Ascending aorta (tissue), 2 donors: ENCODE measurements around the gene NCOA1. TPM values are rescaled to one million over a fixed set of nuclear protein-coding genes. Genes with fewer than 3 reads are reported as not detected.
A peak's percentile ranks its signal among the peaks of the same experiment; 100 is the strongest.

ENCODE experiments used
- DNase-seq, 2 donors: peaks; one replicate each; pipeline ENCODE4 v3.0.0-alpha.2; 2019; ENCODE audit warnings: low spot score in 2 of 2
- H3K27ac ChIP-seq, 2 donors: fragments of 200-600 bp; sonication (generic); one replicate each; pipeline ENCODE4 v1.5.1; 2016 to 2017; ENCODE audit warnings: mild to moderate bottlenecking in 1 of 2
- H3K27me3 ChIP-seq: fragments of 200-600 bp; sonication (generic); one replicate; pipeline ENCODE4 v1.5.1; 2017
- H3K36me3 ChIP-seq, 2 donors: fragments of 200-600 bp; sonication (generic); one replicate each; pipeline ENCODE4 v1.5.1; 2016
- H3K4me1 ChIP-seq, 2 donors: fragments of 200-600 bp; sonication (generic); one replicate each; pipeline ENCODE4 v1.5.1; 2016 to 2017; ENCODE audit warnings: mild to moderate bottlenecking in 1 of 2
- H3K4me3 ChIP-seq, 2 donors: fragments of 200-600 bp; sonication (generic); one replicate each; pipeline ENCODE4 v1.5.1; 2016 to 2017; ENCODE audit warnings: mild to moderate bottlenecking in 1 of 2
- H3K9me3 ChIP-seq, 2 donors: fragments of 200-600 bp; sonication (generic); one replicate each; pipeline ENCODE4 v1.5.1; 2016
- CTCF ChIP-seq, 3 experiments: fragments of 200-600 bp in 2 of 3; fragments of 450-650 bp in 1 of 3; sonication (generic) in 2 of 3; IDR thresholded peaks; one replicate each; pipeline ENCODE4 v1.5.1; 2016 to 2019; ENCODE audit warnings: antibody characterized with exemption in 3 of 3, mild to moderate bottlenecking in 1 of 3, moderate library complexity in 1 of 3
- intact Hi-C: fragments of 100-400 bp; cut with DNase I; formaldehyde crosslinking; loops from one replicate; pipeline ENCODE4 v1.15.1; 2023
- total RNA-seq: library from RNA; depleted of rRNA; stranded (reverse); fragments of >200 nt; gene quantifications from one replicate; pipeline ENCODE4 v1.1.0, GENCODE V29; 2016

NCOA1 gene
- total RNA-seq, 1 donor from 2014 or later, result 19.3 TPM

GRCh38 chr2:24492421-24493279 is 1.6 kb downstream of the NCOA1 start:
- peaks cover 0 to 9% of the 10 kb centered on the region in 2 donors for H3K4me1 ChIP-seq
- no peaks in the 10 kb centered on the region for H3K27me3 ChIP-seq
- no peak for DNase-seq
- no peaks in the 10 kb centered on the region for H3K9me3 ChIP-seq
- H3K36me3 ChIP-seq, result no peaks in the 10 kb centered on the region
- peak overlapping the region; percentile 90 to 93 for H3K4me3 ChIP-seq
- intact Hi-C loops, result loop anchor here (5.0 kb wide), 2 partner anchors 230 to 480 kb away; partner anchors contain the start of gene DNAJC27
- peak overlapping the region; percentile 76 to 96 for H3K27ac ChIP-seq
- no peak for TF ChIP-seq CTCF (IDR thresholded peaks at IDR 0.05)

GRCh38 chr2:24493713-24494112 is 2.7 kb downstream of the NCOA1 start:
- H3K36me3 ChIP-seq, result no peaks in the 10 kb centered on the region
- no peaks in the 10 kb centered on the region for H3K27me3 ChIP-seq
- H3K27ac ChIP-seq, result no peak overlapping the region
- peaks cover 0 to 9% of the 10 kb centered on the region in 2 donors for H3K4me1 ChIP-seq
- H3K9me3 ChIP-seq, result no peaks in the 10 kb centered on the region
- H3K4me3 ChIP-seq, result peak overlapping the region; percentile 90 to 93
- no peak for TF ChIP-seq CTCF (IDR thresholded peaks at IDR 0.05)
- intact Hi-C loops, result loop anchor here (5.0 kb wide), 2 partner anchors 229 to 479 kb away; partner anchors contain the start of gene DNAJC27
- DNase-seq, result no peak

GRCh38 chr2:24494410-24494809 is 3.4 kb downstream of the NCOA1 start:
- Histone ChIP-seq H3K9me3 (no peaks in the 10 kb centered on the region), H3K27me3 (no peaks in the 10 kb centered on the region), H3K36me3 (no peaks in the 10 kb centered on the region), H3K4me1 (peaks cover 0 to 9% of the 10 kb centered on the region in 2 donors), H3K27ac (no peak overlapping the region), H3K4me3 (no peak overlapping the region)
- TF ChIP-seq CTCF (IDR thresholded peaks at IDR 0.05), result no peak
- intact Hi-C loops, result loop anchor here (5.0 kb wide), 2 partner anchors 228 to 478 kb away; partner anchors contain the start of gene DNAJC27
- DNase-seq, result no peak

DNA sequence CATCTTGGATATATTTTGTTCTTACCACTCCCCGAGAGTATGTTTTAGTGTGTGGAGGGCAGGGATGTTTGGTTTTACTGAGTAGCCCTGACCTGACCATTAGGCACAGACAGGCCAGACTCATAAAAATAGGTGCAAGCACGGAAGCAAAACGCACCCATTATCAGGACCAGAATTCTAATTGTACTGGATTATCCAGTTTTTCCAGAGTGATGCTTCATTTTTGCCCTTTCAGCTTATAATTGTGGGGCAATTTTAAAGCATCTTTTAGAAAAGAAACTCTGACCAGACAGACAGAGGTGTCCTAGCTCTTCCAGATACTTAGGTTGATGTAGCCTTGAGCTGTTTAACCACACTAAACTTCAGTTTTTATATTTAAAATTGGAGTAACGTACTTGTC is 4.4 kb downstream of the NCOA1 start:
- no peaks in the 10 kb centered on the region for H3K36me3 ChIP-seq
- H3K4me1 ChIP-seq, result peaks cover 0 to 6% of the 10 kb centered on the region in 2 donors
- no peak for DNase-seq
- intact Hi-C loops, result no loop called here
- H3K27me3 ChIP-seq, result no peaks in the 10 kb centered on the region
- no peaks in the 10 kb centered on the region for H3K9me3 ChIP-seq
- H3K27ac ChIP-seq, result no peak overlapping the region
- no peak for TF ChIP-seq CTCF (IDR thresholded peaks at IDR 0.05)
- no peak overlapping the region for H3K4me3 ChIP-seq

DNA sequence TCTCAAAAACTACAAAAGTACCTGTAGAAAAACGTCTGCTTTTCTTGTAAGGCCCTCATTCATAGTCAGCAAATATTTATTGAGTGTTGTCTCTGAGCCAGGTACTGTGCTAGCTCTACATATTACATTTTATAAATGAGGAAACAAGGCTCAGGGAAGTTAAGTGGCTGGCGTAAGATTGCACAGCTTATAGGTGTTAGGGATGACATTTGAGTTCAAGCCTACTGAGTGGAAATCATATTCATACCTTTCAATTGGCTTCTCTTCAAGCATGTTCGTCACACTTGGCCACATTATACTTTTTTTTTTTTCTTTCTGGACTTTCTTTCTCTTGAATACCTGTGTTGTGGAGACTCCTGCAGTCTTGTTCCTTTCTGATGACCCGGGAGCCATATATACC is 5.9 kb downstream of the NCOA1 start:
- intact Hi-C loops, result no loop called here
- H3K9me3 ChIP-seq, result no peaks in the 10 kb centered on the region
- H3K4me1 ChIP-seq, result peaks cover 0 to 6% of the 10 kb centered on the region in 2 donors
- no peak for DNase-seq
- no peaks in the 10 kb centered on the region for H3K36me3 ChIP-seq
- H3K27me3 ChIP-seq, result no peaks in the 10 kb centered on the region
- H3K4me3 ChIP-seq, result no peak overlapping the region
- no peak overlapping the region for H3K27ac ChIP-seq
- no peak for TF ChIP-seq CTCF (IDR thresholded peaks at IDR 0.05)
